Motor neuron (in vitro differentiated cells): ENCODE measurements around the gene SPG11. TPM values are rescaled to one million over a fixed set of nuclear protein-coding genes. Genes with fewer than 3 reads are reported as not detected.

Source experiments
- ATAC-seq, 8 experiments: fragments of 200-7000 bp; cut with Tn5 transposase; replicated peaks in 6 of 8; 2 replicates each; pipeline ENCODE4 v1.8.0; 2021; ENCODE audit warnings: mild to moderate bottlenecking in 8 of 8, moderate library complexity in 8 of 8
- H3K27ac ChIP-seq, 2 donors: fragments of 250-450 bp; sonication (Bioruptor Pico); 2 replicates each; pipeline ENCODE4 v1.9.0; 2021; ENCODE audit warnings: antibody characterized with exemption in 2 of 2, mild to moderate bottlenecking in 2 of 2, moderate library complexity in 1 of 2
- H3K4me1 ChIP-seq, 2 donors: fragments of 250-450 bp; sonication (Bioruptor Pico); replicated peaks in 1 of 2; 2 replicates each; pipeline ENCODE4 v1.6.1; 2021; ENCODE audit warnings: antibody characterized with exemption in 2 of 2, mild to moderate bottlenecking in 2 of 2, moderate library complexity in 1 of 2
- H3K4me3 ChIP-seq, 5 donors: fragments of 250-450 bp; sonication (Bioruptor Pico); 2 replicates each; pipeline ENCODE4 v1.9.0; 2021; ENCODE audit warnings: antibody characterized with exemption in 5 of 5, mild to moderate bottlenecking in 5 of 5, moderate library complexity in 4 of 5
- WGBS, 10 experiments: fragments of 450-650 bp; shearing (Covaris generic); methylation state at CpG; one replicate each; pipeline ENCODE4 v1.0.0; 2022; 5-methylcytosine and 5-hydroxymethylcytosine counted together
- in situ Hi-C, 9 experiments: fragments of 400-800 bp; cut with MboI; loops; one replicate each; pipeline ENCODE4 v1.15.0; 2021; ENCODE audit warnings: low sequenced_read_pairs in 9 of 9, low pct_unique_long_range_greater_than_20kb in 2 of 9; ENCODE audit not compliant: unreplicated experiment in 9 of 9
- total RNA-seq, 8 experiments: library from RNA; unstranded; fragments of 300-600 nt; gene quantifications; 2 replicates each; pipeline versions ENCODE4 v1.2.3 to v1.2.4, GENCODE V29; 2022

The SPG11 gene
- total RNA-seq, 8 experiments from 2014 or later: 31.0 to 91.1 (median 46.6) TPM

DNA sequence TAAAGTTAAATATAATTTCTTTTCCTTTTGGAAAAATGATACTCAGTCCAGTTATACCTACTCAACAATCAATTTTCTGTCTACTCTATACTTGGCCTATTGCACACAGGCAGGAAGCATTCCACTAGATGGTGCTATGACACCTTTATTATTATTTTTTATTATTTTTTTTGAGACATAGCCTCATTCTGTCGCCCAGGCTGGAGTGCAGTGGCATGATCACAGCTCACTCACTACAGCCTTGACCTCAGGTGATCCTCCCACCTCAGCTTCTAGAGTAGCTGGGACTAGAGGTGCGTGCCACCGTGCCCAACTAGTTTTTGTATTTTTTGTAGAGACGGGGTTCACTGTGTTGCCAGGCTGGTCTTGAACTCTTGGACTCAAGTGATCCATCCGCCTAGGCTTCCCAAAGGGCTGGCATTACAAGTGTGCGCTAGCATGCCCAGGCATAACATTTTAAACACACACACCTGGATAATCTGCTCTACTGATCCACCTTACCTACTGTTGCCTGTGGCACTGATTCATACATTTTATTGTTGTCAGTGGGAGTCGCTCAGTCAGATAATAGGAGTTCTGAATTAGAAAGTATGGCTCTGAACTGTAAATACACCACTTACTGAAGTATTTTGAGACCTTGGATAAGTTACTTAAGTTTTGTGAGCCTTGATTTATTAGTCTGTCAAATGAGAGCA lies 70.3 kb downstream of the SPG11 start:
- Histone ChIP-seq H3K27ac (no peak overlapping the region), H3K4me3 (no peak overlapping the region), H3K4me1 (no peaks in the 10 kb centered on the region)
- in situ Hi-C loops: loop anchor here in 1 of 9 experiments (25.0 kb wide), 1 partner anchor 144 kb away; the partner anchor contains the start of gene TRIM69
- peak in 5 of 8 experiments; percentile 6 to 74 (median 65) for ATAC-seq
- WGBS, 10 experiments: 67 to 100% (median 100%) methylated on average over 1 to 5 of the region's 7 CpGs; no CpG with 5 or more reads in 3 of the 10 experiments

DNA sequence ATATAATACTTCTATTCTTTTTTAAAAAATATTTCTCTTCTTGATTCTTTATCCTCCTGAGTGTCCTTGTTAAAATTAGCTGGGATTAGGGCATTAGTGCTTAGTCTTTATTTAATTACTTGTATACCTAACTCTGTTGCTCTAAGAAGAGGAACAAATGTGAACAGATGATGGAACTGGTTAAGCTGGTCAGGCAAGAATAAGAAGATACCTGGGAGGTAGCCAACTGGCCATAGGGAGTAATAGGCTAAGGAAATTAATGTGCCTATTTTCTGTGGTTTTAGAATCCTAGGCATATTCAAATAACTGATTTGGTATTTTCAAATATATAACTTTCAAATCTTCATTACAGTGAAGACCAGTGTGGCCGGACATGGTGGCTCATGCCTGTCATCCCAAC lies 72.1 kb downstream of the SPG11 start:
- Histone ChIP-seq H3K4me1 (no peaks in the 10 kb centered on the region), H3K4me3 (no peak overlapping the region), H3K27ac (no peak overlapping the region)
- in situ Hi-C loops: loop anchor here in 1 of 9 experiments (25.0 kb wide), 1 partner anchor 146 kb away; the partner anchor contains the start of gene TRIM69
- 80 to 100% (median 100%) methylated on average over 1 of the region's 1 CpG; no CpG with 5 or more reads in 5 of the 10 experiments for WGBS, 10 experiments
- no peak for ATAC-seq

DNA sequence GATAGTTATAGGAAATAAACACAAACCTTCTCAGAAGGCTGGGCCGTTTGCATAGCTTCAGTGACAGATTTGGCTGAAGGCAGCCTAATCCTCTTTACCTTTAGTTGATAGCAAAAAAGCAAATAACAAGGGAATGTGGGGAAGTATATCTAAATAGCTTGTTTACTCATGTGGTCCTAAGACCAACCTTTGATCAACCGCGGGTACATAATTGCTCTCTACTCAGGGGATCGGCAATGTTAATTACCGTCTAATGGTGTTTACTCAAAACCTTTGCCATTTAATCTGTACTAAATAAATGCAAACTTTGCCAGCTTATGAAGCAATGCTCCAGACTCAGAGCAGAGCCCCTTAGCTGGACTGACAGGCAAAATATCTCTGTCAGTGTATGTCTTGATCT lies 74.9 kb downstream of the SPG11 start:
- 67 to 100% (median 92%) methylated on average over 1 to 5 of the region's 5 CpGs; no CpG with 5 or more reads in 2 of the 10 experiments for WGBS, 10 experiments
- no peak overlapping the region for H3K4me3 ChIP-seq
- H3K27ac ChIP-seq: no peak overlapping the region
- H3K4me1 ChIP-seq: no peaks in the 10 kb centered on the region
- in situ Hi-C loops: loop anchor here in 1 of 9 experiments (25.0 kb wide), 1 partner anchor 149 kb away; the partner anchor contains the start of gene TRIM69
- ATAC-seq: no peak

DNA sequence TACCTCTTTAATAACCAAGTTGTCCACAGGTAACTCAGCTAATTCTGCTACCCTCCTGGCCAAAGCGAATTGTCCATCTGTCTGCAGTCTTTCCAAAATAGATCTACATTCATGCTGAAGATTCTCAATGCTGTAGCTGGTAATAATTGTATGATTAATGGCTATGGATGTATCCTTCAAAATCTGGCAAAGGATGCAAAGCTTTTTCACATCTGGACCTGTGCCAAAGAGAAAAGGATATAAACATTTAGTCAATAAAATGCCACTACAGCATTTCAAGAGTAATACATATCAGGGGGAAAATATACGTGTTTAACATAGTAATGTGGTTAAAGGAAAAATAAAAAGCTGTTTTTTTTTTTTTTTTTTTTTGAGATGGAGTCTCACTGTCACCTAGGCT lies 77.8 kb downstream of the SPG11 start:
- in situ Hi-C loops: loop anchor here in 1 of 9 experiments (25.0 kb wide), 1 partner anchor 152 kb away; the partner anchor contains the start of gene TRIM69
- Histone ChIP-seq H3K4me1 (no peaks in the 10 kb centered on the region), H3K4me3 (no peak overlapping the region), H3K27ac (no peak overlapping the region)
- no peak for ATAC-seq
- WGBS, 10 experiments: 71 to 100% (median 100%) methylated on average over 1 to 2 of the region's 2 CpGs

DNA sequence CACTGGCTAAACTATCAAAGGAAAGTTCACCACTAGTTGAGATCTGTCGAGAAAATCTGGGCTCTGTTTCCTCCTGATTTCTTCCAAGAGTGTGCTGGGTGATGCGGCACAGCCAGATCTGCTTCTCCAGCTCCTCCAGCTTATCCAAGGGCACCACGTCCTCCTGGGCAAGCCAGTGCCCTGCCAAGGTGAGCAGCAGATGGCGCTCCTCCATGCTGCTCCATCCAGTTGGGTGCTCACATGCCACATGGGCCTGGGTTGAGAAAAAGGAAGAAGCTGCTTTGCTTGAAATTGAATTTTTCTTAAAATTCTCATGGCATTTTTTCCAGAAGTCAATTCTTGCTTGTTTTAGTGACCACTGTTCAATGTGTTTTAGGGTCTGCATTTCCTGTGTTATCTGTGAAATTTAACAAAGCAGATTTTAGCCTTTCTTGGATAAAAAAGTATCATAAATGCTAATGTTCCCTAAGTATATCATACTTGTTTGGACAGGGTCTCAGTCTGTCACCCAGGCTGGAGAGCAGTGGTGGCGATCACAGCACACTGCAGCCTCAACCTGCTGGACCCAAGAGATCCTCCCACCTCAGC lies 79.2 kb downstream of the SPG11 start:
- Histone ChIP-seq H3K4me1 (no peaks in the 10 kb centered on the region), H3K27ac (no peak overlapping the region), H3K4me3 (no peak overlapping the region)
- peak in 4 of 8 experiments; percentile 20 to 73 (median 32) for ATAC-seq
- in situ Hi-C loops: loop anchor here in 1 of 9 experiments (25.0 kb wide), 1 partner anchor 153 kb away; the partner anchor contains the start of gene TRIM69
- WGBS, 10 experiments: 33 to 100% (median 82%) methylated on average over 1 to 3 of the region's 5 CpGs; no CpG with 5 or more reads in 4 of the 10 experiments

DNA sequence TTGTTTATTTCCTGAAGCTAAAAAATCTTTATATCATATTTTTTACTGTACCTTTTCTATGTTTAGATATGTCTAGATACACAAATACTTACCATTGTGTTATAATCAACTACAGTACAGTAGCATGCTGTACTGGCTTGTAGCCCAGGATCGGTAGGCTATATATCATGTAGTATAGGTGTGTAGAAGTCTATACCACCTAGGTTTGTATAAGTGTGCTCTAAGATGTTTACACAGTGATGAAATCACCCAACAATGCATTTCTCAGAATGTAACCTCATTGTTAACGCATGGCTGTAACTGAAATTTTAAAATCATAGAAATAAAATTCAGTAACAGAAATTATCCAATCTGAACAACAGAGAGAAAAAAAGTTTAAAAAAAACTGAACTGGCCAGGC lies 83.4 kb downstream of the SPG11 start:
- in situ Hi-C loops: loop anchor here in 1 of 9 experiments (25.0 kb wide), 1 partner anchor 157 kb away; the partner anchor contains the start of gene TRIM69
- Histone ChIP-seq H3K27ac (no peak overlapping the region), H3K4me3 (no peak overlapping the region), H3K4me1 (no peaks in the 10 kb centered on the region)
- 93 to 100% (median 100%) methylated on average over 1 to 2 of the region's 2 CpGs for WGBS, 10 experiments
- ATAC-seq: no peak

DNA sequence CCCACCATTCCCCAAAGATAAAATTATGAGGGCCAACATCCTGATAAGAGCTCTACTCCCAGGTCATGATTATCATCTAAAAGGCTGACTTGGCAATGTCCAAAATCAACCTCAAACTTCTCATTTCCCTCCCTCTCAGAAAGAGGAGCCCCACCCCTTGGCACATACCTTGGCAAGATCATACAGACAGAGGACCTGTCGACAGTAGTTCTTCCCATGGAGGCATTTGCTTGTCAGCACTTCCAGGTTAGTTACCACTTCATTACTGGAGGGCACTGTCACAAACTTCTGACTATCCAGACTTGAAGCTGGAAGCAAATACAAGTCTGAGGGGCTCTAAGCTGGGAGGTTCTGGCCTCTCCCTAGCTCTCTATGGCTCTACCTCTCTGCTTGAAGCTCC lies 88.7 kb downstream of the SPG11 start:
- ATAC-seq: no peak
- WGBS, 10 experiments: 40 to 100% (median 83%) methylated on average over 1 of the region's 1 CpG; no CpG with 5 or more reads in 7 of the 10 experiments
- Histone ChIP-seq H3K4me1 (no peaks in the 10 kb centered on the region), H3K27ac (no peak overlapping the region), H3K4me3 (no peak overlapping the region)
- in situ Hi-C loops: loop anchor here in 1 of 9 experiments (25.0 kb wide), 1 partner anchor 163 kb away; the partner anchor contains the start of gene TRIM69

DNA sequence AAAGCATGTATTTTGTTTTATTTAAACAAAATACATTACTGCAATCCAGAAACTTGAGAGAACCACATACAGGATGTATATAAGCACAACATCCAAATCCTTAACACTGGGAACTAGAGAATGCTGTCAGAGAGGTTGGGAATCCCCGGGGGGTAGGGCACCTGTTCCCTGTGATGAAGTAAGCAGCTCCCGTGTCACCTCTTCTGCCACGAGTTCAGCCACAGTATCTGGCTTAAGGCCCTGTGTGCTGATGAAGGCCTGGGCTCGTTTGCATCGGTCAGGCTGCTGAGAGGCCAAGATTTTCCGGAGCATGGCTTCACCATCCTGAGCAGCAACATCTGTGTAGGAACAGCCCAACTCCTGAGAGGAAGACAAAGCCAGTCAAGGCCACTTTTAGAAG lies 90.1 kb downstream of the SPG11 start:
- no peak overlapping the region for H3K4me3 ChIP-seq
- ATAC-seq: no peak
- in situ Hi-C loops: no loop called here
- no peaks in the 10 kb centered on the region for H3K4me1 ChIP-seq
- H3K27ac ChIP-seq: no peak overlapping the region
- WGBS, 10 experiments: 86 to 100% (median 100%) methylated on average over 1 to 6 of the region's 6 CpGs; no CpG with 5 or more reads in 3 of the 10 experiments

DNA sequence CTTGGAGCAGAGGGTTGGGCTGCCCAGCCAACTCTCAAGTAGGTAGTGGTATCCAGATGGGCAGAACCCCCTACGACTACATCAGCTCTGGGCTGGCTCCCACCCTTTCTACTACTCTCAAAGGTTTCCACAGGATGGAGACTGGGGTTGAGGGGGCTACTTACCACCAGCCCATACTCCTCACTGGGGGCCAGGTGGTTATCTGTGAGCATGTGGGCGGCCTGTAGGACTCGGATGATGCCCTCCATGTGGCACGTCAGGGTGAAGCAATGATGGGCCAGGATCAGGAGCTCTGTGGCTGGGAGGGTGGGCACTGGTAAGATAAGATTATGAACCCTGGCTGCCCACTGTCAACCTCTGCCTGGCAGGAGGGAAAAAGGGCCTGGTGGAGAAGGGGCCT lies 93.1 kb downstream of the SPG11 start:
- 100% methylated on average over 2 of the region's 4 CpGs; no CpG with 5 or more reads in 8 of the 10 experiments for WGBS, 10 experiments
- H3K27ac ChIP-seq: no peak overlapping the region
- no peak overlapping the region for H3K4me3 ChIP-seq
- in situ Hi-C loops: no loop called here
- no peaks in the 10 kb centered on the region for H3K4me1 ChIP-seq
- ATAC-seq: no peak

DNA sequence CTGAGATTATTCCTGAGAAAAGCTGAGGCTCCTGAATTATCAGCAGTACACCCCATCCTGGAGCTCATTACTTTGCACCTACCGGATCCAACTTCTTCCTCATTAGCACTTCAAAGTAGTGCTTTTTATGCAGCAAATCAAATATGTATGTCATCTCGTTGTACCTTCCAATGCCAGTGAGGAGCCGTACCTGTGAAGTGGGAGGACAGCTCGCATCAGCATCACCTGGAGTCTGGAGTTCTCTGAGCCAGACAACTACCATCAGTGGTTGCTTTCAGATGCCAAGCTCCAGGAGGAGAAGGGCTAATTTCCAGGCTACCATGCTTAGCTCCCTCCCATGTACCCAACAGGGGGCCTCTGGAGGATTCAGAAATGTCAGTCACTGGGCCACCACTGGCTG lies 94.1 kb downstream of the SPG11 start:
- Histone ChIP-seq H3K4me3 (no peak overlapping the region), H3K27ac (no peak overlapping the region), H3K4me1 (no peaks in the 10 kb centered on the region)
- in situ Hi-C loops: no loop called here
- no peak for ATAC-seq
- WGBS, 10 experiments: 63 to 100% (median 89%) methylated on average over 1 to 4 of the region's 4 CpGs; no CpG with 5 or more reads in 4 of the 10 experiments

DNA sequence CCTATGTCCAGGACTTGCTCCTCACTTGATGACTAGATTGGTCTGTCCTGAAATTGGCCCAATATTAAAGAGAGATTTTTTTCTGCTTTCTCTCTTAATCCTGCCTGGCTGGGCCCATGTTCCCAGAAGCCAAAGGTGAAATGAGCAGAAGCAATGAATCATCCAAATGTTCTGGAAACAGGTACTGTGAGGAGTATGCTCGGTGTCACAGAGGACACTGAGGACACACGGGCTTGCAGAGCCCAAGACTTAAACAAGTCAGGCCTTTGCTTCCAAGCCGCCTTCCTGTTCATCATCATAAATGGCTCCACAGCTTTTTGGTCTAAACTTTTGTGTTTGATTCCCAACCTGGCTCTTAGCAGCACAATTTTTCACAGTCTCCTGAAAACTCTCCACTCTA lies 95.1 kb downstream of the SPG11 start:
- 63 to 93% (median 87%) methylated on average over 2 to 3 of the region's 3 CpGs; no CpG with 5 or more reads in 5 of the 10 experiments for WGBS, 10 experiments
- H3K4me3 ChIP-seq: no peak overlapping the region
- in situ Hi-C loops: no loop called here
- H3K4me1 ChIP-seq: no peaks in the 10 kb centered on the region
- no peak for ATAC-seq
- no peak overlapping the region for H3K27ac ChIP-seq

DNA sequence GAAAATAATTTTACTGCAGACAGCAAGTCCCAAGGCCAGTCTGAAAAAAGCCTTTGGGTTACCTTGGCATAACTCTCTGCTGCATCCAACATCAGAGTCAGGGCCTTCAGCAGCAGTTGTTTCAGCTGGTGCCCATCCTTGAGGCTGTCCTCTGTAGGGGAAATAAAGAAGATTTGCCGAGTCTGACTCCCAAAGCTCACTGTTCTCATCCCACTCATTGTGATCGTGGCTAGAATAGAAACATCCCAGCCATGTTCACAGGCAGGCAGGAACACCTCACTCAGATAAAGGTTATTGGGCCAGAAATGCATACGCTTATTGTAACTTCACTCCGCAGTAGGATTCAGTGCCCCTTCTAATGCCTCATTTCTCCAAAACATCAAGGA lies 97.3 kb downstream of the SPG11 start:
- H3K27ac ChIP-seq: no peak overlapping the region
- H3K4me1 ChIP-seq: no peaks in the 10 kb centered on the region
- ATAC-seq: no peak
- in situ Hi-C loops: no loop called here
- H3K4me3 ChIP-seq: no peak overlapping the region
- 78 to 100% (median 100%) methylated on average over 1 to 4 of the region's 4 CpGs; no CpG with 5 or more reads in 3 of the 10 experiments for WGBS, 10 experiments
